Brain microvascular endothelial cell (primary cell): Measurements from ENCODE around the gene CTNNA3.

Experiments used
- DNase-seq: peaks from one replicate; pipeline ENCODE4 v3.0.0-alpha.2; 2020
- H3K27ac ChIP-seq: fragments of 250-450 bp; sonication (Bioruptor Pico); 2 replicates; pipeline ENCODE4 v1.5.1; 2020; ENCODE audit warnings: mild to moderate bottlenecking, moderate library complexity
- H3K27me3 ChIP-seq: fragments of 250-450 bp; sonication (Bioruptor Pico); replicated peaks from 2 replicates; pipeline ENCODE4 v1.5.1; 2020; ENCODE audit warnings: mild to moderate bottlenecking
- H3K36me3 ChIP-seq: fragments of 250-450 bp; sonication (Bioruptor Pico); replicated peaks from 2 replicates; pipeline ENCODE4 v1.5.1; 2020; ENCODE audit warnings: mild to moderate bottlenecking
- H3K4me3 ChIP-seq: 2 replicates; pipeline ENCODE4 v1.5.1; 2011; ENCODE audit warnings: low read depth, mild to moderate bottlenecking, control low read depth, low read length, moderate library complexity
- in situ Hi-C: cut with HindIII; loops from 2 replicates; pipeline ENCODE4 v1.10.0; 2017; ENCODE audit warnings: low sequenced_read_pairs, low pct_ligation_motif_present
- TF ChIP-seq, protein P1 (sequence below): IDR thresholded peaks from 2 replicates; pipeline ENCODE4 v1.5.1; 2011; ENCODE audit warnings: low read depth, mild to moderate bottlenecking, moderate library complexity, low read length, control low read depth, inconsistent platforms; ENCODE audit errors: missing control alignments

CTNNA3 gene

DNA sequence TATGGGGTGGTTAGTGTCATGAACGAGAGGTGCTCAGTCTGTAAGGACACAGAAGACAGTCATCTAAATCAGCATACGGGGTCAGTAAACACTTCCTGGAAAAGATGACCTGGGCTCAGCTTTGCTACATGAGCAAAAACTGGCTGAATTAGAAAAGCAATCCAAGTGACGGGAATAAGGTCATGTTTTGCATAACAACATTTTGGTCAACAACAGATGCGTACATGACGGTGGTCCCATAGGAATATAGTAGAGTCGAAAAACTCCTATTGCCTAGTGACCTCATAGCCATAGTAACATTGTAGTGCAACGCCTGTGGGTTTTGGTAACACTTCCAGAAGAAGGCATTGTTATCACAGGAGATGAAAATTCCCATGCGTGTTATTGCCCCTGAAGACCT lies 92.9 kb downstream of the CTNNA3 start:
- Histone ChIP-seq H3K27me3 (no peaks in the 10 kb centered on the region), H3K4me3 (no peak overlapping the region), H3K27ac (peak overlapping the region; percentile 23), H3K36me3 (no peaks in the 10 kb centered on the region)
- TF ChIP-seq, protein P1, sequence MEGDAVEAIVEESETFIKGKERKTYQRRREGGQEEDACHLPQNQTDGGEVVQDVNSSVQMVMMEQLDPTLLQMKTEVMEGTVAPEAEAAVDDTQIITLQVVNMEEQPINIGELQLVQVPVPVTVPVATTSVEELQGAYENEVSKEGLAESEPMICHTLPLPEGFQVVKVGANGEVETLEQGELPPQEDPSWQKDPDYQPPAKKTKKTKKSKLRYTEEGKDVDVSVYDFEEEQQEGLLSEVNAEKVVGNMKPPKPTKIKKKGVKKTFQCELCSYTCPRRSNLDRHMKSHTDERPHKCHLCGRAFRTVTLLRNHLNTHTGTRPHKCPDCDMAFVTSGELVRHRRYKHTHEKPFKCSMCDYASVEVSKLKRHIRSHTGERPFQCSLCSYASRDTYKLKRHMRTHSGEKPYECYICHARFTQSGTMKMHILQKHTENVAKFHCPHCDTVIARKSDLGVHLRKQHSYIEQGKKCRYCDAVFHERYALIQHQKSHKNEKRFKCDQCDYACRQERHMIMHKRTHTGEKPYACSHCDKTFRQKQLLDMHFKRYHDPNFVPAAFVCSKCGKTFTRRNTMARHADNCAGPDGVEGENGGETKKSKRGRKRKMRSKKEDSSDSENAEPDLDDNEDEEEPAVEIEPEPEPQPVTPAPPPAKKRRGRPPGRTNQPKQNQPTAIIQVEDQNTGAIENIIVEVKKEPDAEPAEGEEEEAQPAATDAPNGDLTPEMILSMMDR = no peak
- in situ Hi-C loops = no loop called here
- no peak for DNase-seq

DNA sequence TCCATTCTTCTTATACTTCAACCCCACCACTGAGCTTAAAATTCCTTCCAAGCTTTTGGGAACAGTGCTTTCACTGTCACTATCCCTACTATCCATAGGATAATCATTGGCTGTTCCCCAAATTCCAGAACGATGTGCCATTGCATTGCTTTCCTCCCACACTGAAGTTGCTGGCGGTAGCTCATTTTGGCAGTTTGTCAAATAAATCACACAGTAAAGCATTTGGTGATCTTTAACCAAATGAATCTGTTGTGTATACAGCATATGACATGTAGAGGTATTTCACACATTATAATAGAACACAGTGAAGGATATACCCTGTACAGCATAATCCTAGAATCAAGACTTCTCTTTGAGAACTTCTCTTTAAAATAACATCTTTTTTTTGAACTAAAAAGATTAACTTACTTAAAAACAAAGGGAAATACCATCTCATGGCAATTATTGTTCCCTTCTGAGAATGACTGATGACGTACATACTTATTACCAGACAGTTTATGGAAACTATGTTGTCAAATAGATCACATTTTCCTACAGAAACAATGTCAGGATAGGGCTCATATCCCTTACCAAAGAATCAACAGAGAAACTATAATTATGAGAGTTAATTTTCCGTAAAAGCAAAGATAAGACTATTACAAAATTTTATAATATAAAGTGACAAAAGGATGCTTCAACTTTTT lies 93.6 kb downstream of the CTNNA3 start:
- TF ChIP-seq, protein P1 = no peak
- Histone ChIP-seq H3K27me3 (no peaks in the 10 kb centered on the region), H3K4me3 (no peak overlapping the region), H3K27ac (peak overlapping the region; percentile 23), H3K36me3 (no peaks in the 10 kb centered on the region)
- in situ Hi-C loops = no loop called here
- peak; percentile 93 for DNase-seq

DNA sequence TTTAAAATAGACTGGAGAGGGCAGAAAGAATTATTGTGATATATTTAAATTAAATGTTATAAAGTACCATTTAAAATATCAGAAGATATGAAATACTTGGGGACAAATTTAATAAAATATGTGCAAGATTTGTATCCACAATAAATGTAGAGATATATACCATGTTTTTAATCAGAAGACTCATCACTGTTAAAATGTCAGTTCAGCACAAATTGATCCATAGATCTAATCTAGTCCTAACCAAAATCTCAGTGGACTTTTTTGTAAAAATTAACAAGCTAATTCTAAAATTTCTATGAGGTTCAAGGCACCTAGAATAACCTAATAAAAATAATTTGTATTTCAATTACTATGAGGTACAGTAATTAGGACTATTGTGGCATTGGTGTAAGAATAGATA lies 96.4 kb downstream of the CTNNA3 start:
- Histone ChIP-seq H3K4me3 (no peak overlapping the region), H3K27ac (no peak overlapping the region), H3K36me3 (no peaks in the 10 kb centered on the region), H3K27me3 (no peaks in the 10 kb centered on the region)
- DNase-seq = no peak
- in situ Hi-C loops = no loop called here
- TF ChIP-seq, protein P1 = no peak

DNA sequence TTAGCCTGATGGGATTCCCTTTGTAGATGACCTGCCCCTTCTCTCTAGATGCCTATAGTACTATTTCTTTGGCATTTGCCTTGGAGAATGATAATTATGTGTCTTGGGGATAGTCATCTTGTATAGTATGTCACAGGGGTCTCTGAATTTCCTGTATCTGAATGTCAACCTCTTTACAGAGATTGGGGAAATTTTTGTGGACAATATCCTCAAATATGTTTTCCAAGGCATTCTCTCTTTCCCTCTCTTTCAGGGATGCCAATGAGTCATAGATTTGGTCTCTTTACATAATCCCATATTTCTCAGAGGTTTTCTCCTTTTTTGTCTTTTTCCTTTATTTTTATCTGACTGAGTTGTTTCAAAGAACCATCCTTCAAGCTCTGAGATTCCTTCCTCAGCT lies 99.4 kb downstream of the CTNNA3 start:
- Histone ChIP-seq H3K36me3 (no peaks in the 10 kb centered on the region), H3K27ac (no peak overlapping the region), H3K4me3 (no peak overlapping the region), H3K27me3 (no peaks in the 10 kb centered on the region)
- TF ChIP-seq, protein P1 = no peak
- DNase-seq = no peak
- in situ Hi-C loops = no loop called here

DNA sequence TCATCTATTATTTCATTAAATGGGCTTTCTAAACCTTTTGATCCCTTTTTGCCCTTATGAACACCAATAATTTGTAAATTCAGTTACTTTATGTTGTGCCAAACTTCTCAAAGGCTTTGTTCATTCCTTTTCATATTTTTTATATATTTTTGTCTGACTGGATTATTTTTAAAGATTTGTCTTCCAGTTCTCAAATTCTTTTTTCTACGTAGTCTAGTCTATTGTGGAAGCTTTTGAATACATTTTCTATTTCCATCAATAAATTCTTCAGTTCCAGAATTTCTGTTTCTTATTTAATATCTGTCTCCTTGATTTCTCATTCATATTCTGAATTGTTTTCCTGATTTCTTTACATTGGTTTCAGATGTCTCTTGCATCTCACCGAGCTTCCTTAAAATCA lies 108.2 kb downstream of the CTNNA3 start:
- in situ Hi-C loops = no loop called here
- H3K27ac ChIP-seq = no peak overlapping the region
- H3K36me3 ChIP-seq = no peaks in the 10 kb centered on the region
- DNase-seq = no peak
- no peak overlapping the region for H3K4me3 ChIP-seq
- H3K27me3 ChIP-seq = no peaks in the 10 kb centered on the region
- TF ChIP-seq, protein P1 = no peak

DNA sequence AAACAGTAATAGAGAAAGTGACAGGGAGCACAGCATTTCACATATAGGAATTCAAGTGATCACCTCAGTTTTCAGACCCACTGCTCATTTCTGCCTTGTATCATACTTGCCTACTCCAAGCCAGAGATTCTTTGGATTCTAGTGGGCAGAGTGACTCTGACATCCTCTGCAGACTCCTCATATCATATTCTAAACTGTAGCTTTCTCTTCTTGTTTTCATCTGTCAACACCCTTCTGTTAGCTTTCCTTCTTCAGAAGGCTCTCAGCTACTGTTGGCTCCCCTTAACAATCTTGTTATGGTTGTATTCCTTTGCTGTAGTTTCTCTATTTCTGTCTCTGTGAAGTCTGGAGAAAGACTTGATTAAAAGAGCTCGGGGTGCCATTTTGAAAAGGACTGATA lies 120.5 kb downstream of the CTNNA3 start:
- no peak for DNase-seq
- TF ChIP-seq, protein P1 = no peak

More for the DNA sequence above, 120.5 kb downstream of the CTNNA3 start:
- Histone ChIP-seq H3K36me3 (no peaks in the 10 kb centered on the region), H3K27me3 (no peaks in the 10 kb centered on the region), H3K4me3 (no peak overlapping the region), H3K27ac (no peak overlapping the region)
- in situ Hi-C loops = no loop called here
